A172 (cell line): ENCODE data around the gene NF2. TPM values are rescaled to one million over a fixed set of nuclear protein-coding genes. Genes with fewer than 3 reads are reported as not detected.
A peak's percentile ranks its signal among the peaks of the same experiment; 100 is the strongest.
"Not testable (repeated sequence)": the region's sequence is repeated elsewhere in the genome, so short reads cannot be mapped to it uniquely, and the experiment has no call there.

Experiments
- DNase-seq: peaks from one replicate; pipeline ENCODE4 v3.0.0-alpha.2; 2015; ENCODE audit warnings: low spot score
- total RNA-seq: library from RNA; depleted of rRNA; stranded (reverse); fragments of >200 nt; shearing (Covaris generic); gene quantifications from 2 replicates; pipeline ENCODE4 v1.2.3, GENCODE V29; 2014; rRNA removed

Gene NF2
- 3.7 and 5.3 TPM in 2 replicates for total RNA-seq

- peak; percentile 96 for DNase-seq
These were observed at the start of gene NF2 for GRCh38 chr22:29603358-29604075. NF2 (plus strand) TSS chr22:29603633; CDS start chr22:29603999, 366 bp downstream.

- no peak for DNase-seq
These were observed 48.3 kb upstream of the NF2 start for GRCh38 chr22:29555065-29555644.

GRCh38 chr22:29559030-29559429 lies 44.4 kb upstream of the NF2 start:
- DNase-seq = no peak

GRCh38 chr22:29559853-29560252 lies 43.6 kb upstream of the NF2 start:
- no peak for DNase-seq

- peak; percentile 23 for DNase-seq
These were observed 39.6 kb upstream of the NF2 start for GRCh38 chr22:29563652-29564460.

GRCh38 chr22:29566513-29566912 lies 36.9 kb upstream of the NF2 start:
- DNase-seq = not testable (repeated sequence)

GRCh38 chr22:29567338-29567737 lies 36.1 kb upstream of the NF2 start:
- DNase-seq = no peak

GRCh38 chr22:29569011-29569678 lies 34.3 kb upstream of the NF2 start:
- no peak for DNase-seq

GRCh38 chr22:29570456-29570855 lies 33.0 kb upstream of the NF2 start:
- DNase-seq = no peak

- DNase-seq = no peak
These were observed 32.4 kb upstream of the NF2 start for GRCh38 chr22:29570912-29571549.

- DNase-seq = no peak
These were observed 28.5 kb upstream of the NF2 start for GRCh38 chr22:29574762-29575450.

GRCh38 chr22:29578462-29579200 lies 24.8 kb upstream of the NF2 start:
- no peak for DNase-seq

- DNase-seq = no peak
These were observed 23.1 kb upstream of the NF2 start for GRCh38 chr22:29580200-29580810.

GRCh38 chr22:29581799-29582198 lies 21.6 kb upstream of the NF2 start:
- no peak for DNase-seq

- no peak for DNase-seq
These were observed 18.5 kb upstream of the NF2 start for GRCh38 chr22:29584975-29585374.

- DNase-seq = not testable (repeated sequence)
These were observed 17.2 kb upstream of the NF2 start for GRCh38 chr22:29586193-29586705.

- peak; percentile 70 for DNase-seq
These were observed 15.3 kb upstream of the NF2 start for GRCh38 chr22:29587938-29588699.

- no peak for DNase-seq
These were observed 9.5 kb upstream of the NF2 start for GRCh38 chr22:29593923-29594322.

GRCh38 chr22:29594447-29594846 lies 9.0 kb upstream of the NF2 start:
- DNase-seq = not testable (repeated sequence)
